Measurements from ENCODE around the gene OBSCN.

OBSCN gene

DNA sequence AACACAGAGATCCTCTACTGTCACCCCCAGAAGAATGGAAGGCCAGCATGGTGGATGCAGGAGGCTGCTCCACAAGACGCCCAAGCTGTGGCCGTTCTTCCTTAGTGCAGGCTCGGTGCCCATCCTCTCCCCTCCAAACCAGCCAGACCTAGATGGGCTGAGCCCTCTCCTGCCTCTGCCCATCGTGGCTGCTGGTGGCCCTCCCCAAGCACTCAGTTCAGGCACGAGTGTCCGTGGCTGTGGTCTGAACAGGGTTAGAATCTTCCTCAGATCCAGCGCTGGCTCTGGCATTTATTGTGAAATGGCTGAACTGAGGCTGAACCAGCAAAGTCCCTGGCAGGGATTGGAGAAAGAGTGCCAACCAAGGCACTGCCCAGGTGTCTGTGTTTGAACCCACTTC lies 139.3 kb downstream of the OBSCN start:
- H3K27ac ChIP-seq = no peak overlapping the region
- H3K36me3 ChIP-seq (replicated peaks) = no peaks in the 10 kb centered on the region
- in situ Hi-C loops (cut with HindIII; ENCODE audit: low pct_ligation_motif_present, low sequenced_read_pairs) = no loop called here
- H3K4me3 ChIP-seq (ENCODE audit: low read depth, low read length) = no peak overlapping the region
- TF ChIP-seq, protein P1, sequence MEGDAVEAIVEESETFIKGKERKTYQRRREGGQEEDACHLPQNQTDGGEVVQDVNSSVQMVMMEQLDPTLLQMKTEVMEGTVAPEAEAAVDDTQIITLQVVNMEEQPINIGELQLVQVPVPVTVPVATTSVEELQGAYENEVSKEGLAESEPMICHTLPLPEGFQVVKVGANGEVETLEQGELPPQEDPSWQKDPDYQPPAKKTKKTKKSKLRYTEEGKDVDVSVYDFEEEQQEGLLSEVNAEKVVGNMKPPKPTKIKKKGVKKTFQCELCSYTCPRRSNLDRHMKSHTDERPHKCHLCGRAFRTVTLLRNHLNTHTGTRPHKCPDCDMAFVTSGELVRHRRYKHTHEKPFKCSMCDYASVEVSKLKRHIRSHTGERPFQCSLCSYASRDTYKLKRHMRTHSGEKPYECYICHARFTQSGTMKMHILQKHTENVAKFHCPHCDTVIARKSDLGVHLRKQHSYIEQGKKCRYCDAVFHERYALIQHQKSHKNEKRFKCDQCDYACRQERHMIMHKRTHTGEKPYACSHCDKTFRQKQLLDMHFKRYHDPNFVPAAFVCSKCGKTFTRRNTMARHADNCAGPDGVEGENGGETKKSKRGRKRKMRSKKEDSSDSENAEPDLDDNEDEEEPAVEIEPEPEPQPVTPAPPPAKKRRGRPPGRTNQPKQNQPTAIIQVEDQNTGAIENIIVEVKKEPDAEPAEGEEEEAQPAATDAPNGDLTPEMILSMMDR (IDR thresholded peaks at IDR 0.05; ENCODE audit: low read depth, low read length, missing control alignments) = no peak
- no peak for DNase-seq
- H3K27me3 ChIP-seq (replicated peaks) = no peaks in the 10 kb centered on the region

DNA sequence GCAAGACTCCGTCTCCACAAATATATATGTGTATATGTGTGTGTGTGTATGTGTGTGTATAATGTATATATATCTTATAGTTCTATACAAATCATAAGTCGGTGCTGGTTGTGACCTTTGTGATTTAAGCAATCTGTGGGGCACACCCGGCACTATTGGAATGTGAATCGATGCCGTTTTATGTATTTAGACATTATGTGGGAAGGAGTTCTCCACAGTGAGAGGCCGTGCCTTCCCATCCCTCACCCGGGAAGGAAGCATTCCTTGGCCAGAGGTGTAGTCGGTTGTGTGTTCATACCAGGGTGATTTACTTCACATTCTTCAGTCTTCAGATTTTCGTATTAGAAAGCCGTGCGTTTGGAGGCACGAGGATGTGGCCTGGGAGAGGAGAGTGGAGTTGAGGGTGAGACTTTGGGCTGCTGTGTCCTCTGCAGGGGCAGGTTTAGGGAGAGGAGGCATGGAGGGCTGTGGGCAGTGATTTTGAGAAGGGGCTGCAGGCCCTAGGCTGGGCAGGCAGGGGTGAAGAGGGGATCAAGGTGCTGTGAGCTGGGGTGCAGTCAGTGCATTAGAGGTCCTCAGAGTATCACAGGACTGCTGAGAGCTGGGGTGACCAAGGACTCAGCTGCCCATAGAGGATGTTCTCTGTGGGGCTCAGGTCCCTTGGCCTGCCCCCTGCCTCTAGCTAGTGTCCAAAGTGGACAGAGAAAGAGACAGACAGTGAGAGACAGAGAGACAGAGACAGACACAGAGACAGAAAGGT lies 141.0 kb downstream of the OBSCN start:
- Histone ChIP-seq H3K36me3 (replicated peaks) (no peaks in the 10 kb centered on the region), H3K4me3 (ENCODE audit: low read depth, low read length) (no peak overlapping the region), H3K27ac (no peak overlapping the region), H3K27me3 (replicated peaks) (no peaks in the 10 kb centered on the region)
- DNase-seq = no peak
- in situ Hi-C loops (cut with HindIII; ENCODE audit: low pct_ligation_motif_present, low sequenced_read_pairs) = no loop called here
- TF ChIP-seq, protein P1 (IDR thresholded peaks at IDR 0.05; ENCODE audit: low read depth, low read length, missing control alignments) = no peak

DNA sequence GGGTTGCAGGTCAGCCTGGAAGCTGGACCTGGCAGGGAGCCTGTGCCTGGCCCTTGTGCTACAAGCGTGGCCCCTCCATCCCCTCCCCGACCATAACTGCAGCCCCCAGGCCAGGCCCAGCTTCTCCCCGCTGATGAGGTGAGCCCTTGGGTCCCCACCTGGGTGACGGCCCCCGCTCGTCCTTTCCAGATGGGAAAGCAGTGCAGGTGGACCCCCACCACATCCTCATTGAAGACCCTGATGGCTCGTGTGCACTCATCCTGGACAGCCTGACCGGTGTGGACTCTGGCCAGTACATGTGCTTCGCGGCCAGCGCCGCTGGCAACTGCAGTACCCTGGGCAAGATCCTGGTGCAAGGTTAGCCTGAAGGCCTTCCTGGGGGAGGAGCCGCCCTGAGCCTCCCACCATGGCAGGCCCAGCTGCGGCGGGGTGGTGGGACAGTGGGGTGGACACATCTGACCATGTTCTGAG lies 141.9 kb downstream of the OBSCN start:
- no peaks in the 10 kb centered on the region for H3K36me3 ChIP-seq (replicated peaks)
- in situ Hi-C loops (cut with HindIII; ENCODE audit: low pct_ligation_motif_present, low sequenced_read_pairs) = no loop called here
- no peaks in the 10 kb centered on the region for H3K27me3 ChIP-seq (replicated peaks)
- H3K4me3 ChIP-seq (ENCODE audit: low read depth, low read length) = no peak overlapping the region
- DNase-seq = no peak
- TF ChIP-seq, protein P1 (IDR thresholded peaks at IDR 0.05; ENCODE audit: low read depth, low read length, missing control alignments) = no peak
- no peak overlapping the region for H3K27ac ChIP-seq

DNA sequence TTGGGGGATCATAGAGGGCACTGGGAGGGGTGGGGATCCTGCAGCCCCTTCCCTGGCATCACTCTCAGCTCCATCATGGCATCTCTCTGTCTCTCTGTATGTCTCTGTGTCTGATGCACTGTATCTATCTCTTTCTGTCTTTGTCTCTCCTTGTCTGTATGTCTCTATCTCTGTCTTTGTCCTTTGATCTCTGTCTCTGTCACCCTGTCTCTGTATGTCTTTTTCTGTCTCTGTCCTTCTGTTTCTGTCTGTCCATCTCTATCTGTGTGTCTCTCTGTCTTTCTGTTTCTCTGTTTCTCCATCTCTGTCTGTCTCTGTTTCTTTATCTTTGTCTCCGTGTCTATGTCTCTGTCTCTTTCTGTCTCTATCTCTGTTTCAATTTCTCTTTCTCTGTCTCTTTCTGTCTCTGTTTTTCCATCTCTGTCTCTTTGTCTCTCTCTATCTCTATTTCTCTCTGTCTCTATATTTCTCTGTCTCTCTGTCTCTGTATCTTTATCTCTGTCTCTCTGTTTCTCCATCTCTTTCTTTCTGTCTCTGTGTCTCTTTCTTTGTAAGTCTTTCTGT lies 142.4 kb downstream of the OBSCN start:
- TF ChIP-seq, protein P1 (IDR thresholded peaks at IDR 0.05; ENCODE audit: low read depth, low read length, missing control alignments) = no peak
- in situ Hi-C loops (cut with HindIII; ENCODE audit: low pct_ligation_motif_present, low sequenced_read_pairs) = no loop called here
- no peaks in the 10 kb centered on the region for H3K27me3 ChIP-seq (replicated peaks)
- DNase-seq = no peak
- H3K27ac ChIP-seq = no peak overlapping the region
- no peak overlapping the region for H3K4me3 ChIP-seq (ENCODE audit: low read depth, low read length)
- no peaks in the 10 kb centered on the region for H3K36me3 ChIP-seq (replicated peaks)

DNA sequence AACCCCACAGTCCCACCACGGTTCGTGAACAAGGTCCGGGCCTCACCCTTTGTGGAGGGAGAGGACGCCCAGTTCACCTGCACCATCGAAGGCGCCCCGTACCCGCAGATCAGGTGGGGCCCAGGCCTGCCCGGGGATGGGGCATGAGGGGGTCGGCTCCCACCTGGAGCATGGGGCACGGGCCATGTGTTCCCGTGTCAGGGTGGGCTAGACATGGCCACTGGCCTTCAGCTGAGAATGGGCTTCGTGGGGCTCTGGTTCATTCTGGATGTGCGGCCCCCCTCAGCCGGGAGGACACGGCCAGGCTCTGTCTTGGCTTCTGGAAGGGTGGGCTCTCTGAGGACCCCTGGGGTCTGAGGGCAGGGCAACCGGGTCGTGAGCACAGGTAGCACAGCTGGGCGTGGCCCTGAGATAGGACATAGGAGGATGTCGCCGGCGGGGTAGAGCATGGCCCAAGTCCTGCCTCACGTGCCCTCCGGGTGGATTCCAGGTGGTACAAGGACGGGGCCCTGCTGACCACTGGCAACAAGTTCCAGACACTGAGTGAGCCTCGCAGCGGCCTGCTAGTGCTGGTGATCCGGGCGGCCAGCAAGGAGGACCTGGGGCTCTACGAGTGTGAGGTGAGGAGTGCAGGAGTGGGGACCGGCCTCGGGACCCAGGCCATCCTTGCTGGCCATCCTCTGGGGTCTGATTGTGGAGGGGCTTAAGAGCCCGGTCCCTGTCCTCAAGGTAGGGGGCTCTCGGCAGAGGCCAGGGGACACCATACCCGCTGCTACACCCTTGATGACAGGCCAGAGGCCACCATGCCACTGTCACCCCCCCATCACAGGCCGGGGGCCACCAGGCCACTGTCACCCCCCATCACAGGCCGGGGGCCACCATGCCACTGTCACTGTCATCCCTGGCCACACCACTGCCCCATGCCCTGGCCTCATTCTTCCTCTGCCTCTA lies 143.3 kb downstream of the OBSCN start:
- Histone ChIP-seq H3K4me3 (ENCODE audit: low read depth, low read length) (no peak overlapping the region), H3K36me3 (replicated peaks) (no peaks in the 10 kb centered on the region), H3K27ac (no peak overlapping the region), H3K27me3 (replicated peaks) (no peaks in the 10 kb centered on the region)
- DNase-seq = no peak
- TF ChIP-seq, protein P1 (IDR thresholded peaks at IDR 0.05; ENCODE audit: low read depth, low read length, missing control alignments) = no peak
- in situ Hi-C loops (cut with HindIII; ENCODE audit: low pct_ligation_motif_present, low sequenced_read_pairs) = no loop called here
